RWPE2 (cell line): ENCODE results near the gene C20orf173.
"Not testable (repeated sequence)": the region's sequence is repeated elsewhere in the genome, so short reads cannot be mapped to it uniquely, and the experiment has no call there.

Experiments used
- ATAC-seq: fragments of 200-7000 bp; cut with Tn5 transposase; 3 replicates; pipeline ENCODE4 v1.9.1; 2021; ENCODE audit warnings: low read depth
- DNase-seq: peaks from one replicate; pipeline ENCODE4 v3.0.0-alpha.2; 2020; ENCODE audit warnings: low spot score
- H3K27ac ChIP-seq: fragments of 450-650 bp; 2 replicates; pipeline ENCODE4 v1.5.1; 2017; ENCODE audit warnings: mild to moderate bottlenecking; ENCODE audit not compliant: poor library complexity, severe bottlenecking
- H3K27me3 ChIP-seq: fragments of 250-450 bp; sonication (Bioruptor Pico); 2 replicates; pipeline ENCODE4 v1.5.1; 2021; ENCODE audit warnings: mild to moderate bottlenecking, moderate library complexity; ENCODE audit not compliant: insufficient read depth, poor library complexity, severe bottlenecking
- H3K36me3 ChIP-seq: fragments of 250-450 bp; sonication (Bioruptor Pico); 2 replicates; pipeline ENCODE4 v1.5.1; 2020; ENCODE audit warnings: low read depth, mild to moderate bottlenecking, moderate library complexity
- H3K4me1 ChIP-seq: fragments of 250-450 bp; sonication (Bioruptor Pico); 2 replicates; pipeline ENCODE4 v1.5.1; 2021; ENCODE audit warnings: mild to moderate bottlenecking, moderate library complexity; ENCODE audit not compliant: insufficient read depth, poor library complexity, severe bottlenecking
- H3K4me3 ChIP-seq: fragments of 250-450 bp; sonication (Bioruptor Pico); 2 replicates; pipeline ENCODE4 v1.5.1; 2021; ENCODE audit warnings: mild to moderate bottlenecking, moderate library complexity; ENCODE audit not compliant: severe bottlenecking
- H3K9me3 ChIP-seq: fragments of 250-450 bp; sonication (Bioruptor Pico); 2 replicates; pipeline ENCODE4 v1.5.1; 2021; ENCODE audit warnings: mild to moderate bottlenecking, moderate library complexity; ENCODE audit not compliant: severe bottlenecking
- TF ChIP-seq, protein P1 (sequence below): fragments of 450-650 bp; IDR thresholded peaks from one replicate; pipeline ENCODE4 v1.5.1; 2017; ENCODE audit warnings: mild to moderate bottlenecking, moderate library complexity; ENCODE audit not compliant: poor library complexity, severe bottlenecking

Gene C20orf173

DNA sequence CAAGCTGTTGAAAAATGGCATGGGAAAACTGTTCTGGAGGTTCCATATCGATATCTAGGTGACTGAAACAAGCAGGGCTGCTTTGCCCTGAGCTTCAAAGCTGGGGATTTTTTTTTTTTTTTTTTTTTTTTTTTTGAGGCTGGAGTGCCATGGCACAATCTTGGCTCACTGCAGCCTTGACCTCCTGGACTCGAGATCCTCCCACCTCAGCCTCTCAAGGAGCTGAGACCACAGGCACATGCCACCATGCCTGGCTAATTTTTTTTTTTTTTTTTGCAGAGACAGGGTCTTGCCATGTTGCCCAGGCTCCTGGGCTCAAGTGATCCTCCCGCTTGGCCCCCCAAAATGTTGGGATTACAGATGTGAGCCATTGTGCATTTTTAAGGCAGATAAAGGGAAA, 23.5 kb upstream of the C20orf173 start:
- Histone ChIP-seq H3K27me3 (no peaks in the 10 kb centered on the region), H3K9me3 (no peaks in the 10 kb centered on the region), H3K27ac (no peak overlapping the region), H3K4me1 (no peaks in the 10 kb centered on the region), H3K36me3 (peaks cover 91% of the 10 kb centered on the region), H3K4me3 (no peak overlapping the region)
- TF ChIP-seq, protein P1, sequence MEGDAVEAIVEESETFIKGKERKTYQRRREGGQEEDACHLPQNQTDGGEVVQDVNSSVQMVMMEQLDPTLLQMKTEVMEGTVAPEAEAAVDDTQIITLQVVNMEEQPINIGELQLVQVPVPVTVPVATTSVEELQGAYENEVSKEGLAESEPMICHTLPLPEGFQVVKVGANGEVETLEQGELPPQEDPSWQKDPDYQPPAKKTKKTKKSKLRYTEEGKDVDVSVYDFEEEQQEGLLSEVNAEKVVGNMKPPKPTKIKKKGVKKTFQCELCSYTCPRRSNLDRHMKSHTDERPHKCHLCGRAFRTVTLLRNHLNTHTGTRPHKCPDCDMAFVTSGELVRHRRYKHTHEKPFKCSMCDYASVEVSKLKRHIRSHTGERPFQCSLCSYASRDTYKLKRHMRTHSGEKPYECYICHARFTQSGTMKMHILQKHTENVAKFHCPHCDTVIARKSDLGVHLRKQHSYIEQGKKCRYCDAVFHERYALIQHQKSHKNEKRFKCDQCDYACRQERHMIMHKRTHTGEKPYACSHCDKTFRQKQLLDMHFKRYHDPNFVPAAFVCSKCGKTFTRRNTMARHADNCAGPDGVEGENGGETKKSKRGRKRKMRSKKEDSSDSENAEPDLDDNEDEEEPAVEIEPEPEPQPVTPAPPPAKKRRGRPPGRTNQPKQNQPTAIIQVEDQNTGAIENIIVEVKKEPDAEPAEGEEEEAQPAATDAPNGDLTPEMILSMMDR: no peak
- no peak for DNase-seq
- ATAC-seq: no peak

DNA sequence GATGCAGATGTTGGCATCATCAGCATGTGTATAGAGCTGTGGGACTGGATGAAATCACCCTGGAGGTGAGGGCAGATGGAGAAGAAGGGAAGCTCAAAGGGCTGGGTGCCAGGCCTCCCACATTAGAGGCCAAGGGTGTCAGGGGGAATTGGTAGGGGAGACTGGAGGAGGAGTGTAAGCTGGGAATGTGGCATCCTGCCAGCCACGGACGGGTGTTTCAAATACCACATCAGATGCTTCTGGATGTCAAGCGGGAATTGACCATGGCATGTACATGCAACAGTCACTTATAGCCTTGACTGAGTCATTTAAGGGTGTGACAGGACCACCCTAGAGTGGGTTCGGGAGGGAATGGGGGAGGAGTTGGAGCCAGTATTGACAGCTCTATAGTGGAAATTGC, 22.1 kb upstream of the C20orf173 start:
- ATAC-seq (no peak), DNase-seq (no peak)
- no peaks in the 10 kb centered on the region for H3K4me1 ChIP-seq
- H3K27ac ChIP-seq: no peak overlapping the region
- no peaks in the 10 kb centered on the region for H3K27me3 ChIP-seq
- no peak overlapping the region for H3K4me3 ChIP-seq
- no peaks in the 10 kb centered on the region for H3K9me3 ChIP-seq
- TF ChIP-seq, protein P1: no peak
- peaks cover 93% of the 10 kb centered on the region for H3K36me3 ChIP-seq

DNA sequence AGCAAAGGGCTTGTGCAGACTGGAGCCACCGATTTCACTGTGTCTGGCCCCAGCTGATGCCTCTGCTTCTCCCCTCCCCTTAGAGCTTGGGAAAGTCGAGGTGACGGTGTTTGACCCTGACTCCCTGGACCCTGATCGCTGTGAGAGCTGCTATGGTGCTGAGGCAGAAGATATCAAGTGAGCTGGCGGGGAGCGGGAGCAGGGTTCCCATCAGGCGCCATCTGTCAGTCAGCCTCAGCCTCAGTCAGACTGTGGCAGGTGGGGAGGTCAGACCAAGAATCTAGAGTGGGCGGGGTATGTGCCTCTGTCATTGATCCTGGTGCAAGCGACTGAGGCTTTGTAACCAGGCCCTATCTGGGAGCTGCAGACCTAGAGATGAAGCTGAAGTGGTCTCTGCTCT, 17.9 kb upstream of the C20orf173 start:
- Histone ChIP-seq H3K36me3 (peaks cover 94% of the 10 kb centered on the region), H3K9me3 (no peaks in the 10 kb centered on the region), H3K27me3 (no peaks in the 10 kb centered on the region), H3K4me3 (no peak overlapping the region), H3K27ac (no peak overlapping the region), H3K4me1 (no peaks in the 10 kb centered on the region)
- DNase-seq: no peak
- TF ChIP-seq, protein P1: no peak
- ATAC-seq: no peak

DNA sequence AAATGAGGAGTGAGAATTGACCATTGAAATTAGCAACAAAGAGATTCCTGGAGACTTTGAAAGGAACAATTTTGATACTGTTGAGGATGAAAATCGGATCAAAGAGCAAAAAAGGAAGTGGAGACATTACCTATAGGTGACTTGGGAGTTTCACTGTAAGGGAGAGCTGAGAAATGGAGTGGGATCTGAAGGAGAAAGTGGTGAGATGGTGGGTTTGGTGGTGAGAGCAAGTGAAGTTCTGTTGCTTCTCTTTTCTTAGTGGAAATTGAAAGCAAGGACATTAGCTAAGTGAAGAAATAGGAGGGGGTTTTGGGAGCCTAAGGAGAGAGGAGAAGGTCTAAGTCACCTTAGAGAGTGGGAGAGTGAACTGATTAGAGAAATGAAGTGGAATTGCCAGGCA, 16.7 kb upstream of the C20orf173 start:
- ATAC-seq (no peak), DNase-seq (no peak)
- peaks cover 82% of the 10 kb centered on the region for H3K36me3 ChIP-seq

DNA sequence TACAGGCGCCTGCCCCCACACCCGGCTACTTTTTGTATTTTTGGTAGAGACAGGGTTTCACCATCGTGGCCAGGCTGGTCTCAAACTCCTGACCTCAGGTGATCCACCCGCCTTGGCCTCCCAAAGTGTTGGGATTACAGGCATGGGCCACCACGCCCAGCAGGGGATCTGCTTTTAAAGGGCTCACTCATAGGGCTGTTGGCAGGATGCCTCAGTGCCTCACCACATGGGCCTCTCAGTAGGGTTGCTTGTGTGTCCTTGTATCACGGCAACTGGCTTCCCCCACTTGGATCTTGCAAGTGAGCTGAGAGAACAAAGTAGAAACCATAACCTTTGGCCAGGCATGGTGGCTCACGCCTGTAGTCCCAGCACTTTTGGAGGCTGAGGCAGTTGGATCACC, 15.5 kb upstream of the C20orf173 start:
- not testable (repeated sequence) for H3K27ac ChIP-seq
- H3K36me3 ChIP-seq: peaks cover 70% of the 10 kb centered on the region

More for the DNA sequence above, 16.7 kb upstream of the C20orf173 start:
- peaks cover 3% of the 10 kb centered on the region for H3K4me1 ChIP-seq
- no peaks in the 10 kb centered on the region for H3K27me3 ChIP-seq
- H3K27ac ChIP-seq: no peak overlapping the region
- no peak overlapping the region for H3K4me3 ChIP-seq
- H3K9me3 ChIP-seq: no peaks in the 10 kb centered on the region
- TF ChIP-seq, protein P1: no peak

More for the DNA sequence above, 15.5 kb upstream of the C20orf173 start:
- H3K4me3 ChIP-seq, H3K4me1 ChIP-seq, DNase-seq, ATAC-seq, H3K9me3 ChIP-seq, H3K27me3 ChIP-seq: not testable (repeated sequence)
